NCI-H1436 treated with DMSO at 0.1 percent for 48 hours (cell line): ENCODE data around the gene ATP2A3.
"Not testable (repeated sequence)": the region's sequence is repeated elsewhere in the genome, so short reads cannot be mapped to it uniquely, and the experiment has no call there.

Experiments
- DNase-seq: peaks from one replicate; lab custom pipeline; 2025; lab: John Stamatoyannopoulos, UW

Gene ATP2A3

GRCh38 chr17:3991699-3992098, 27.5 kb upstream of the ATP2A3 start:
- not testable (repeated sequence) for DNase-seq

DNA sequence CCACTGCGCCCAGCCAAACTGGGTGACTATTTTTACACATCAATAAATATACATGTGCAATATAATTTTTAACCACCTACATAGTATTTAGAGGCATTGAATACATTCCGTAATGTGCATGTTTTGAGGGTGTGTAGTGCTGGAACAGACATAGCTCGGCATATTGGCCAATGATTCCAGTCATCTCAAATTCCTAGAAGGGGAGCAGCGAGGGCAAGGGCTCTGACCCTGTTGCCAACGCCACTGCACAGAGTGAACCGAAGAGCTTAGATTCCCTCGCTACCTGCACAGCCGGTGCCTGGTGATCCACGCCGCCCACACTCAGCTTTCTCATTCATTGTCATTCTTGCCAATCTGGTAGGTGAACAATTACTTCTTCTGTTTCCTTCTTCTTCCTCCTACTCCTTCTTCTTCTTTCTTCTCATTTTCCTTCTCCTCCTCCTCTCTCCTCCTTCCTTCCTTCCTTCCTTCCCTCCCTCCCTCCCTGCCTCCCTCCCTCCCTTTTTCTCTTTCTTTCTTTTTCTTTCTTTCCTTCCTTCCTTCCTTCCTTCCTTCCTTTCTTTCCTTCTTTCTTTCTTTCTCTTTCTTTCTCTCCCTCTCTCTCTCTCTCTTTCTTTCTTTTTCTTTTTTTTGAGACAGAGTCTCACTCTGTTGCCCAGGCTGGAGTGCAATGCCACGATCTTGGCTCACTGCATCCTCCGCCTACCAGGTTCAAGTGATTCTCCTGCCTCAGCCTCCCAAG, 26.3 kb upstream of the ATP2A3 start:
- no peak for DNase-seq

GRCh38 chr17:3989041-3989886, 25.0 kb upstream of the ATP2A3 start:
- DNase-seq: no peak

GRCh38 chr17:3988297-3989040, 24.2 kb upstream of the ATP2A3 start:
- DNase-seq: no peak

GRCh38 chr17:3986939-3987335, 22.7 kb upstream of the ATP2A3 start:
- no peak for DNase-seq

DNA sequence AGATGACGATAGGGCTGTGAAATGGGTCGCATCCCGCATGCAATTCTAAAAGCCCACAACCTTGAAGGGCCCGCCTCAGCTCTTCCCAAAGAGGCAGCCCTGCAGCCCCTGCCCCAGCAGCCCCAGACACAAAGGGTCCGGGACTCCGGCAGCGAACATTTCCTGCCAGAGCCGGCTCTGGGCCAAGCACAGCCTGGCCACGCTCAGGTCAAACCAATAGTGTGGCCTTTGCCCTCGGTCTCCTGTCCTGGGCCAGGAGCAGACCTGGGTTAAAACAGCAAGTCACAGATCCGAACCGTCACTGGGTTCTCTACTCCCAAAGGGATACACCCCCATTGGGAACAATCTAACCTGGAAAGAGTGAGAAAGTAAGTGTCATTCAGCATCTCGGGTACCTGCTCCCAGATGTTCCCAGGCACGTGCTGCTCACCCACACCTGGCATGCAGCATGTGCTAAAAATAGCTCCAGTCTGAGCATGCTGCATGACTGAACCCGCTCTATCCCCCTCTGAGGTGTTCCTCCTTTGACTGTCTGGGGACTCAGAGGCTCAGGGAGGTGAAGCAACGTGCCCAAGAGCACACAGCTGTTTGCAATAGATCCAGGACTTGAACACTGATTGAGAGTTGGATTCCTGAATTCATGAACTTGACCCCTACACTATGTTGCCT, 22.2 kb upstream of the ATP2A3 start:
- DNase-seq: no peak

DNA sequence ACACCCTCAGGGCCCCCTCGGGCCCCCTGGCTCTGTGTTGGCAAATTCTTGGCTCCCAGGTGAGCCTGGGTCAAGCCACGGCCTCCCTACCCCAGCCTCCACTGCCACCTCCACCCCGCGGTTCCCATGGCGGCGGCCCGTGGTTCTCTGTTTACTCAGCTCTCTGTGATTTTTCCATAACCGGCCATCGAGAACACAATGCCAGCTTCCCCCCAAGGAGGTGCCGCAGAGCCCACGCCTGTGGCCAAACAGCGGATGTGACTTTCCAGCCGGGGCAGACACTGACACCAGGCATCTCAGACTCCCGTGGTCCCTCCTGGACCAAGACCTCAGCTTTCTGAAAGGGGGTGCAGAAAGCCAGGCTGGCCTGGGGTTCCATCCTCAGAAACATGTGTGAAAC, 21.6 kb upstream of the ATP2A3 start:
- DNase-seq: no peak

GRCh38 chr17:3983606-3984484, 19.6 kb upstream of the ATP2A3 start:
- no peak for DNase-seq

GRCh38 chr17:3982541-3983017, 18.3 kb upstream of the ATP2A3 start:
- no peak for DNase-seq

GRCh38 chr17:3982113-3982512, 17.9 kb upstream of the ATP2A3 start:
- no peak for DNase-seq

DNA sequence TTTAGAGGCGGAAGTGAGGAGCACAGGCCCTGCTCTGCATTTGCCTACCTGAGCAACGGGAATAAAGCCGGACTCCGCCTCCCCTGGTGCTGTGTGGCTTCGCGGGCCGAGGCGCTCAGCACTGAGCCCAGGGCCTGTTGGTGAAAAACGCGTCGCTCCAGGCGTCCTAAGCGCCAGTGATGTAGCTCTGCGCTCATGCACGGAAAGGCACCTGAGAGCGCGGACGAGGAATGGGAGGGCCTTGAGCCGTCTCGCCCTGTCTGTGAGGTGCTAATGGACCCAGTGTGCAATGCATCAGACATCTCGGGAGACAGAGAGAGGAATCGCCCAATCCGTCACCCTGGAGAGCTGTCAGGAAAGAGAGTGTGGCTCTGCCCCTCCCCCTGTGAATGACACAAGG, 17.2 kb upstream of the ATP2A3 start:
- no peak for DNase-seq

GRCh38 chr17:3980381-3981014, 16.3 kb upstream of the ATP2A3 start:
- no peak for DNase-seq

- DNase-seq: no peak
Measured at GRCh38 chr17:3979290-3979611, 15.0 kb upstream of the ATP2A3 start.

DNA sequence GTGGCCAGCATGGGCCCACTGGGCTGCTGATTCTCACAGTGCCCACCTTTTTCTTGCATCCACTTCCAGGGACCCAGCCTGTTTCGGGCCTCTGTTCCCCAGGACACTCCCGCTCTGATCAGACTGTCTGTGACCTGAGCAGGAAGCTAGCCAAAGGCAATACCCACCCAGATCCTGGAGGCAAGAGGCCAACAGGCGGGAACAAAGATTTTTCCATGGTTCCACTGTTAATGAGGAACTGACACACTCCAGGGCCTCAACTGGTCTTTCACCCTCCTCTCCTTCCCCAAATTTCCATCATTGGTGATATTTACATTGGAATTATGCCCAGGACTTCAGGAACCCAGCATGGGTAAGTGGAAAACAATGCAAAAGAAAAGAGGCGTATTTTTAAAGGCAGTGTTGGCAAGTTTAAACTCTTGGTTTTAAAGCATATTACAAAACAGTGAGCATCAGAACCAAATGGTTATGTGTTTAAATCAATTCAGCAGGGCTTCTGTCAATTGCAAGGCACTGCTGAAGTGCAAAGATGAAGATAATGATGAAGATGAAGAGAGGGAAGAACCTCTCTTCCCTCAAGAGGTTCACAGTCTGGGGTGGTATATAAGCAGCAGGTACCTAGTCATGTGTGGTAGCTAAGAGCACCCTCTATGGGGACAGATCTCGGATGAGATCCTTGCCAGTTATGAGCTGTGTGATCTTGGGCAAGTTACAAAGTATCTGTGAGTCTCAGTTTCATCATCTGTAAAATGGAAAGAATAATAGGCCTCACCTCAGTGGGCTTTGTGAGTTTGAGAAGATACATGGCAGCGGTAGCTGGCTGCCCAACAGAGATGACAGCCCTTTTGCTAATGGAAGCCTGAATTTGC, 14.4 kb upstream of the ATP2A3 start:
- DNase-seq: no peak

DNA sequence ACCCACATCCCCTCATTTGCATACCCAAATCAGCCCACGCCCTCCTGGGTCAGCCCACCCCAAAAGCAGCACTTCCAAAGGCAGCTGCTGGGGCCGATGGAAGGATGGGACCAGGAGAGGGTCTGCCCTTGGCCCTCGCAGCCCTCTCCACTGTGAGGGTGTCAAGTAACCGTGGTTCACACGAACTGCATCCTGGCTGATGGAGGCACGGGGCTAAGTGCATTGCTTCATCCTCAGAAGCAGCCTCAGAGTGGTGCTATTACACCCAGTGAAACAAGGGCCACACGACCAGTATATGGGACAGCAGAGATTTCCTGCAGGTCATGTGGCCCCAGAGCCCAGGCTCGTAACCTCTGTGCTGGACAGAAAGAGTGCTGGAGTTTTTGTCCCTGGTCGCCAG, 13.2 kb upstream of the ATP2A3 start:
- no peak for DNase-seq

GRCh38 chr17:3976675-3977171, 12.5 kb upstream of the ATP2A3 start:
- no peak for DNase-seq

DNA sequence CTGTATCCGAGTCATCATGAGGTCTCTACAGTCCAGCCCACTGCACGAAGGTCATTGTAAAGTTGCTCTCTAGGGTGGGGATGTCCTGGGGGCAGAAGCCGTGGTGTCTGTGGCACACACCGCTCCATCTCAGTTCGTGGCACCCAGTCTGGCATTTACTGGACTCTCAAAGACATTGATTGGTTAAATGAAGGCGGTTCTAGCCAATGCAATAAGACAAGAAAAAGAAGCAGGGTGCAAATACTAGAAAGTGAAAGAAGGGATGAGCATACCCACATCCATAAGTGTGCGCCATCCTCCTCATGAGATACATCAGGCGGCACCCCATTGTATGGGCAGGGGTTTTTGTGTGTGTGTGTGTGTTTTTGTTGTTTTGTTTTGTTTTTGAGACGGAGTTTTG, 10.7 kb upstream of the ATP2A3 start:
- no peak for DNase-seq

GRCh38 chr17:3974138-3974687, 10.0 kb upstream of the ATP2A3 start:
- no peak for DNase-seq

DNA sequence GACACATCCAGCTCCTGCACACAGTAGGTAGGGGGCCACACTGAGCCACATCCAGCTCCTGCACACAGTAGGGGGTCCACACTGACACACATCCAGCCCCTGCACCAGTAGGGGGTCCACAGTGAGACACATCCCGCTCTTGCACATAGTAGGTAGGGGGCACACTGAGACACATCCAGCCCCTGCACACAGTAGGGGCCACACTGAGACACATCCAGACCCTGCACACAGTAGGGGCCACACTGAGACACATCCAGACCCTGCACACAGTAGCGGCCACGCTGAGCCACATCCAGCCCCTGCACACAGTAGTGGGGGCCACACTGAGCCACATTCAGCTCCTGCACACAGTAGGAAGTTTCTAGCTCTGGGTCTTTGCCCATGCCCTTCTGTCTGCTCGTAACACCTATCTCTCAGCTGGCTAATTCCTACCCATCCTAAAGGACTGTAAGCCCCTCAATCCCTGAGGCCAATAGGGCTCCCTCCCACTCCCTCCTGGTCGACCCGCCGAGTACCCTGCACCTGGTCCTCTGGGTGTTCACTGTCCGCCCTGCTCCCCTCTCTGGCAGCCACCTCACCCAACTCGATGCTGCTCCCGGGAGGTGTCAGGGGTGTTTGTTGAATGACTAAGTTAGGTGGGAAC, 9.4 kb upstream of the ATP2A3 start:
- DNase-seq: no peak
